Measurements from ENCODE around the gene TIMP2.

The TIMP2 gene

GRCh38 chr17:78838574-78839005 is 86.6 kb downstream of the TIMP2 start:
- intact Hi-C loops (cut with DNase I) = no loop called here

GRCh38 chr17:78836420-78837021 is 88.7 kb downstream of the TIMP2 start:
- intact Hi-C loops (cut with DNase I) = no loop called here

More at GRCh38 chr17:78838574-78839005, 86.6 kb downstream of the TIMP2 start:
- peak in 1 of 42 donors; percentile 22 for DNase-seq

GRCh38 chr17:78834571-78834970 is 90.6 kb downstream of the TIMP2 start:
- intact Hi-C loops (cut with DNase I) = no loop called here
- DNase-seq = no peak

More at GRCh38 chr17:78836420-78837021, 88.7 kb downstream of the TIMP2 start:
- DNase-seq = no peak

- intact Hi-C loops (cut with DNase I) = no loop called here
- no peak for DNase-seq
Observed at GRCh38 chr17:78832541-78832810, 92.7 kb downstream of the TIMP2 start.

GRCh38 chr17:78831688-78832540 is 93.3 kb downstream of the TIMP2 start:
- no peak for DNase-seq
- intact Hi-C loops (cut with DNase I) = no loop called here

- intact Hi-C loops (cut with DNase I) = no loop called here
- DNase-seq = no peak
Observed at GRCh38 chr17:78829477-78829876, 95.7 kb downstream of the TIMP2 start.

- intact Hi-C loops (cut with DNase I) = no loop called here
- peak in 3 of 42 donors; percentile 28 to 42 (median 40) for DNase-seq
Observed at GRCh38 chr17:78828470-78829185, 96.6 kb downstream of the TIMP2 start.

- peak in 15 of 42 donors; percentile 14 to 59 (median 37) for DNase-seq
Observed at GRCh38 chr17:78826836-78827509, 98.2 kb downstream of the TIMP2 start.

GRCh38 chr17:78826421-78826820 is 98.8 kb downstream of the TIMP2 start:
- intact Hi-C loops (cut with DNase I) = no loop called here
- no peak for DNase-seq

More at GRCh38 chr17:78826836-78827509, 98.2 kb downstream of the TIMP2 start:
- intact Hi-C loops (cut with DNase I) = no loop called here

- no peak for DNase-seq
- intact Hi-C loops (cut with DNase I) = no loop called here
Observed at GRCh38 chr17:78825696-78826095, 99.5 kb downstream of the TIMP2 start.

GRCh38 chr17:78824240-78824639 is 100.9 kb downstream of the TIMP2 start:
- no peak for DNase-seq
- intact Hi-C loops (cut with DNase I) = no loop called here

- intact Hi-C loops (cut with DNase I) = no loop called here
- DNase-seq = no peak
Observed at GRCh38 chr17:78823282-78824046, 101.7 kb downstream of the TIMP2 start.

GRCh38 chr17:78822552-78822951 is 102.6 kb downstream of the TIMP2 start:
- peak in 26 of 42 donors; percentile 17 to 77 (median 43) for DNase-seq
- intact Hi-C loops (cut with DNase I) = no loop called here

GRCh38 chr17:78821961-78822360 is 103.2 kb downstream of the TIMP2 start:
- intact Hi-C loops (cut with DNase I) = no loop called here
- no peak for DNase-seq

- intact Hi-C loops (cut with DNase I) = no loop called here
- DNase-seq = no peak
Observed at GRCh38 chr17:78820841-78821240, 104.3 kb downstream of the TIMP2 start.

GRCh38 chr17:78819806-78820792 is 105.1 kb downstream of the TIMP2 start:
- intact Hi-C loops (cut with DNase I) = no loop called here
- DNase-seq = no peak

GRCh38 chr17:78819402-78819801 is 105.8 kb downstream of the TIMP2 start:
- DNase-seq = no peak
- intact Hi-C loops (cut with DNase I) = no loop called here

- no peak for DNase-seq
- intact Hi-C loops (cut with DNase I) = no loop called here
Observed at GRCh38 chr17:78818932-78819331, 106.3 kb downstream of the TIMP2 start.
